ENCODE results near the gene PMM2. TPM values are rescaled to one million over a fixed set of nuclear protein-coding genes. Genes with fewer than 3 reads are reported as not detected.

PMM2 gene
- total and polyA plus RNA-seq, 9 of the 15 experiments (the other 6 are each of a cell fraction or from before 2014, with no cell fraction given), result 5.6 to 42.7 (median 25.9) TPM

DNA sequence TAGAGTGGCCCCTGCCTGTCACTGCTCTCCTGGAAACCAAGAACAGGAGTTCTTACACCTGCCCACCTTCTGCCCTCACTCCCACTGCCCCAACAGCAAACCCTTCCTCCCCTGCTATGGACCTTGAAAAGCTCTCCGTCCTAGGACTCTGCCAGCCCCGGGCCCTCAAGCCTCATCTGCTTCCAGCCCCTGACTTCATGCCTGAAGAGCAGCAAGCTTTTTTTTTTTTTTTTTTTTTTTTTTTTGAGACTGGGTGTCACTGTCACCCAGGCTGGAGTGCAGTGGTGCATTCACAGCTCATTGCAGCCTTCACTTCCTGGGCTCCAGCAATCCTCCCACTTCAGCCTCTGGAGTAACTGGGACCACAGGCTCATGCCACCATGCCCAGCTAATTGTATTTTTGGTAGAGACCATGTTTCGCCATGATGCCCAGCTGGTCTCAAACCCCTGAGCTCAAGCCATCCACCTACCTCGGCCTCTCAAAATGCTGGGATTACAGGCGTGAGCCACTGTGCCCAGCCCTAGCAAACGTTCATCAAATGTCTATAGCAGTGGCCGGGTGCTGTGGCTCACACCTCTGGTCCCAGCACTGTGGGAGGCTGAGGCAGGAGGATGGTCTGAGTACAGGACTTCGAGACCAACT, 54.2 kb downstream of the PMM2 start:
- TF ChIP-seq GABPB1 (CRISPR knock-in tag; IDR thresholded peaks at IDR 0.05) (no peak), POLR2A (conservative IDR thresholded peaks at IDR 0.05) (0 out of 2 replicates have a peak, but pooled peaks have one; percentile 12), POLR2AphosphoS5 (IDR thresholded peaks at IDR 0.05; ENCODE audit: control insufficient read depth, insufficient read depth, low read depth, low read length) (0 out of 2 replicates have a peak, but pooled peaks have one; percentile 15), RBM39 (optimal IDR thresholded peaks at IDR 0.05; ENCODE audit: low read depth, low read length) (no peak), POLR2G (IDR thresholded peaks at IDR 0.05; ENCODE audit: low read depth, low read length) (0 out of 2 replicates have a peak, but pooled peaks have one; percentile 10), PRPF4 (IDR thresholded peaks at IDR 0.05; ENCODE audit: insufficient read depth, low read depth, low read length, poor library complexity, severe bottlenecking) (no peak), ZFP30 (CRISPR knock-in tag; IDR thresholded peaks at IDR 0.05; ENCODE audit: borderline replicate concordance) (no peak), ZFX (CRISPR knock-in tag; IDR thresholded peaks at IDR 0.05) (no peak), BACH1 (tag; IDR thresholded peaks at IDR 0.05) (no peak)
- TF ChIP-seq, protein P1, sequence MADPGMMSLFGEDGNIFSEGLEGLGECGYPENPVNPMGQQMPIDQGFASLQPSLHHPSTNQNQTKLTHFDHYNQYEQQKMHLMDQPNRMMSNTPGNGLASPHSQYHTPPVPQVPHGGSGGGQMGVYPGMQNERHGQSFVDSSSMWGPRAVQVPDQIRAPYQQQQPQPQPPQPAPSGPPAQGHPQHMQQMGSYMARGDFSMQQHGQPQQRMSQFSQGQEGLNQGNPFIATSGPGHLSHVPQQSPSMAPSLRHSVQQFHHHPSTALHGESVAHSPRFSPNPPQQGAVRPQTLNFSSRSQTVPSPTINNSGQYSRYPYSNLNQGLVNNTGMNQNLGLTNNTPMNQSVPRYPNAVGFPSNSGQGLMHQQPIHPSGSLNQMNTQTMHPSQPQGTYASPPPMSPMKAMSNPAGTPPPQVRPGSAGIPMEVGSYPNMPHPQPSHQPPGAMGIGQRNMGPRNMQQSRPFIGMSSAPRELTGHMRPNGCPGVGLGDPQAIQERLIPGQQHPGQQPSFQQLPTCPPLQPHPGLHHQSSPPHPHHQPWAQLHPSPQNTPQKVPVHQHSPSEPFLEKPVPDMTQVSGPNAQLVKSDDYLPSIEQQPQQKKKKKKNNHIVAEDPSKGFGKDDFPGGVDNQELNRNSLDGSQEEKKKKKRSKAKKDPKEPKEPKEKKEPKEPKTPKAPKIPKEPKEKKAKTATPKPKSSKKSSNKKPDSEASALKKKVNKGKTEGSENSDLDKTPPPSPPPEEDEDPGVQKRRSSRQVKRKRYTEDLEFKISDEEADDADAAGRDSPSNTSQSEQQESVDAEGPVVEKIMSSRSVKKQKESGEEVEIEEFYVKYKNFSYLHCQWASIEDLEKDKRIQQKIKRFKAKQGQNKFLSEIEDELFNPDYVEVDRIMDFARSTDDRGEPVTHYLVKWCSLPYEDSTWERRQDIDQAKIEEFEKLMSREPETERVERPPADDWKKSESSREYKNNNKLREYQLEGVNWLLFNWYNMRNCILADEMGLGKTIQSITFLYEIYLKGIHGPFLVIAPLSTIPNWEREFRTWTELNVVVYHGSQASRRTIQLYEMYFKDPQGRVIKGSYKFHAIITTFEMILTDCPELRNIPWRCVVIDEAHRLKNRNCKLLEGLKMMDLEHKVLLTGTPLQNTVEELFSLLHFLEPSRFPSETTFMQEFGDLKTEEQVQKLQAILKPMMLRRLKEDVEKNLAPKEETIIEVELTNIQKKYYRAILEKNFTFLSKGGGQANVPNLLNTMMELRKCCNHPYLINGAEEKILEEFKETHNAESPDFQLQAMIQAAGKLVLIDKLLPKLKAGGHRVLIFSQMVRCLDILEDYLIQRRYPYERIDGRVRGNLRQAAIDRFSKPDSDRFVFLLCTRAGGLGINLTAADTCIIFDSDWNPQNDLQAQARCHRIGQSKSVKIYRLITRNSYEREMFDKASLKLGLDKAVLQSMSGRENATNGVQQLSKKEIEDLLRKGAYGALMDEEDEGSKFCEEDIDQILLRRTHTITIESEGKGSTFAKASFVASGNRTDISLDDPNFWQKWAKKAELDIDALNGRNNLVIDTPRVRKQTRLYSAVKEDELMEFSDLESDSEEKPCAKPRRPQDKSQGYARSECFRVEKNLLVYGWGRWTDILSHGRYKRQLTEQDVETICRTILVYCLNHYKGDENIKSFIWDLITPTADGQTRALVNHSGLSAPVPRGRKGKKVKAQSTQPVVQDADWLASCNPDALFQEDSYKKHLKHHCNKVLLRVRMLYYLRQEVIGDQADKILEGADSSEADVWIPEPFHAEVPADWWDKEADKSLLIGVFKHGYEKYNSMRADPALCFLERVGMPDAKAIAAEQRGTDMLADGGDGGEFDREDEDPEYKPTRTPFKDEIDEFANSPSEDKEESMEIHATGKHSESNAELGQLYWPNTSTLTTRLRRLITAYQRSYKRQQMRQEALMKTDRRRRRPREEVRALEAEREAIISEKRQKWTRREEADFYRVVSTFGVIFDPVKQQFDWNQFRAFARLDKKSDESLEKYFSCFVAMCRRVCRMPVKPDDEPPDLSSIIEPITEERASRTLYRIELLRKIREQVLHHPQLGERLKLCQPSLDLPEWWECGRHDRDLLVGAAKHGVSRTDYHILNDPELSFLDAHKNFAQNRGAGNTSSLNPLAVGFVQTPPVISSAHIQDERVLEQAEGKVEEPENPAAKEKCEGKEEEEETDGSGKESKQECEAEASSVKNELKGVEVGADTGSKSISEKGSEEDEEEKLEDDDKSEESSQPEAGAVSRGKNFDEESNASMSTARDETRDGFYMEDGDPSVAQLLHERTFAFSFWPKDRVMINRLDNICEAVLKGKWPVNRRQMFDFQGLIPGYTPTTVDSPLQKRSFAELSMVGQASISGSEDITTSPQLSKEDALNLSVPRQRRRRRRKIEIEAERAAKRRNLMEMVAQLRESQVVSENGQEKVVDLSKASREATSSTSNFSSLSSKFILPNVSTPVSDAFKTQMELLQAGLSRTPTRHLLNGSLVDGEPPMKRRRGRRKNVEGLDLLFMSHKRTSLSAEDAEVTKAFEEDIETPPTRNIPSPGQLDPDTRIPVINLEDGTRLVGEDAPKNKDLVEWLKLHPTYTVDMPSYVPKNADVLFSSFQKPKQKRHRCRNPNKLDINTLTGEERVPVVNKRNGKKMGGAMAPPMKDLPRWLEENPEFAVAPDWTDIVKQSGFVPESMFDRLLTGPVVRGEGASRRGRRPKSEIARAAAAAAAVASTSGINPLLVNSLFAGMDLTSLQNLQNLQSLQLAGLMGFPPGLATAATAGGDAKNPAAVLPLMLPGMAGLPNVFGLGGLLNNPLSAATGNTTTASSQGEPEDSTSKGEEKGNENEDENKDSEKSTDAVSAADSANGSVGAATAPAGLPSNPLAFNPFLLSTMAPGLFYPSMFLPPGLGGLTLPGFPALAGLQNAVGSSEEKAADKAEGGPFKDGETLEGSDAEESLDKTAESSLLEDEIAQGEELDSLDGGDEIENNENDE (IDR thresholded peaks at IDR 0.05; ENCODE audit: low read depth, low read length), result no peak
- no TSS peak for BruUV-seq (replicated peaks)
- no peak overlapping the region for H3K4me2 ChIP-seq (ENCODE audit: insufficient read depth, low read length)
- H3K36me3 ChIP-seq (ENCODE audit: control insufficient read depth, insufficient read depth, low read length), result peaks cover 94% of the 10 kb centered on the region; the same call in 2 of the 3 replicates
- H3K9me3 ChIP-seq (replicated peaks; ENCODE audit: control insufficient read depth, insufficient read depth, low read depth, low read length), result no peaks in the 10 kb centered on the region
- no peak overlapping the region for H2AFZ ChIP-seq (ENCODE audit: low read depth, low read length)
- H3K4me1 ChIP-seq (replicated peaks in 1 of 2; ENCODE audit: control insufficient read depth in 2 of 2, insufficient read depth in 2 of 2, low read length in 2 of 2), result peaks cover 0 to 4% of the 10 kb centered on the region in 2 experiments; a peak in 1 of 5 replicates
- ATAC-seq (no peak), FAIRE-seq (no peak), DNase-seq (ENCODE audit: extremely low read depth in 1 of 4, low spot score in 3 of 4) (no peak)
- H3K4me3 ChIP-seq, result no peak overlapping the region
- no peaks in the 10 kb centered on the region for H4K20me1 ChIP-seq (replicated peaks; ENCODE audit: control insufficient read depth, insufficient read depth, low read length)
- H3K27ac ChIP-seq (ENCODE audit: extremely low read depth, low read depth, low read length), result no peak overlapping the region
- ChIA-PET CTCF (ENCODE audit: low intra/inter-chr PET ratio) (no interaction called here), POLR2A (interaction anchor here (0.7 to 2.6 kb wide), 7 partner anchors 9 to 640 kb away, joined by 3 to 9 read pairs (median 4); partner anchors contain the start of genes CARHSP1, PMM2 and TMEM186)
- H3K9ac ChIP-seq (ENCODE audit: insufficient read depth in 1 of 2, low read depth in 2 of 2, low read length in 2 of 2), result no peak overlapping the region
- no peaks in the 10 kb centered on the region for H3K27me3 ChIP-seq (ENCODE audit: control insufficient read depth in 2 of 2, insufficient read depth in 2 of 2, low read length in 2 of 2)
- intact Hi-C loops (cut with micrococcal nuclease), result no loop called here
- in situ Hi-C loops (cut with MboI), result no loop called here
- no peaks in the 10 kb centered on the region for H3K79me2 ChIP-seq (ENCODE audit: control insufficient read depth, insufficient read depth, low read length)
- WGBS (ENCODE audit: insufficient coverage, low coverage, missing lambda C conversion rate), result 94% methylated on average over 8 of the region's 8 CpGs
- H3K9me1 ChIP-seq (ENCODE audit: control insufficient read depth, insufficient read depth, low read length), result no peaks in the 10 kb centered on the region

Measured in K562 (cell line).